Measurements from ENCODE around the gene SLC7A7. TPM values are rescaled to one million over a fixed set of nuclear protein-coding genes. Genes with fewer than 3 reads are reported as not detected.
"Not testable (repeated sequence)": the region's sequence is repeated elsewhere in the genome, so short reads cannot be mapped to it uniquely, and the experiment has no call there.

SLC7A7 gene
- total RNA-seq, 1 experiment from 2014 or later: 5.9 TPM

- Histone ChIP-seq H3K4me2 (no peak overlapping the region), H3K9me3 (ENCODE audit: insufficient read depth, low read depth) (no peaks in the 10 kb centered on the region), H3K36me3 (ENCODE audit: low read depth) (no peaks in the 10 kb centered on the region), H3K27ac (no peak overlapping the region), H3K4me1 (replicated peaks; ENCODE audit: insufficient read depth) (no peaks in the 10 kb centered on the region), H3K4me3 (no peak overlapping the region), H3K27me3 (ENCODE audit: insufficient read depth, low read depth) (no peaks in the 10 kb centered on the region), H2AFZ (no peak overlapping the region), H3K79me2 (ENCODE audit: low read depth) (no peaks in the 10 kb centered on the region), H3F3A (ENCODE audit: insufficient read depth, low read depth) (no peaks in the 10 kb centered on the region), H3K9me2 (ENCODE audit: insufficient read depth) (no peaks in the 10 kb centered on the region), H4K20me1 (ENCODE audit: insufficient read depth) (no peaks in the 10 kb centered on the region)
- CTCF ChIA-PET: no interaction called here
- POLR2A ChIA-PET (ENCODE audit: unreplicated experiment): no interaction called here
- no TSS peak for BruUV-seq (replicated peaks)
- no peak for TF ChIP-seq EZH2 (IDR thresholded peaks at IDR 0.05; ENCODE audit: low read depth)
- TF ChIP-seq CTCF (conservative IDR thresholded peaks at IDR 0.05): no peak
- no peak for DNase-seq
- intact Hi-C loops (cut with micrococcal nuclease; ENCODE audit: unreplicated experiment): no loop called here
These were observed 78.2 kb downstream of the SLC7A7 start for GRCh38 chr14:22737052-22737451.

GRCh38 chr14:22736384-22736783, 78.9 kb downstream of the SLC7A7 start:
- H3K9me2 ChIP-seq (ENCODE audit: insufficient read depth); CTCF ChIA-PET; H3K4me2 ChIP-seq; H3K4me1 ChIP-seq (replicated peaks; ENCODE audit: insufficient read depth); H3K27me3 ChIP-seq (ENCODE audit: insufficient read depth, low read depth); H3K4me3 ChIP-seq; H4K20me1 ChIP-seq (ENCODE audit: insufficient read depth); H3F3A ChIP-seq (ENCODE audit: insufficient read depth, low read depth); BruUV-seq (replicated peaks); DNase-seq; intact Hi-C loops (cut with micrococcal nuclease; ENCODE audit: unreplicated experiment); H3K36me3 ChIP-seq (ENCODE audit: low read depth); H3K27ac ChIP-seq; POLR2A ChIA-PET (ENCODE audit: unreplicated experiment); H2AFZ ChIP-seq; H3K9me3 ChIP-seq (ENCODE audit: insufficient read depth, low read depth); H3K79me2 ChIP-seq (ENCODE audit: low read depth): not testable (repeated sequence)

GRCh38 chr14:22735096-22735495, 80.1 kb downstream of the SLC7A7 start:
- Histone ChIP-seq H3K4me3 (no peak overlapping the region), H3K79me2 (ENCODE audit: low read depth) (no peaks in the 10 kb centered on the region), H2AFZ (no peak overlapping the region), H4K20me1 (ENCODE audit: insufficient read depth) (no peaks in the 10 kb centered on the region), H3K9me3 (ENCODE audit: insufficient read depth, low read depth) (no peaks in the 10 kb centered on the region), H3K27me3 (ENCODE audit: insufficient read depth, low read depth) (no peaks in the 10 kb centered on the region), H3K27ac (no peak overlapping the region), H3K4me1 (replicated peaks; ENCODE audit: insufficient read depth) (no peaks in the 10 kb centered on the region), H3K36me3 (ENCODE audit: low read depth) (no peaks in the 10 kb centered on the region), H3F3A (ENCODE audit: insufficient read depth, low read depth) (no peaks in the 10 kb centered on the region), H3K4me2 (no peak overlapping the region), H3K9me2 (ENCODE audit: insufficient read depth) (no peaks in the 10 kb centered on the region)
- POLR2A ChIA-PET (ENCODE audit: unreplicated experiment): no interaction called here
- CTCF ChIA-PET: no interaction called here
- no TSS peak for BruUV-seq (replicated peaks)
- TF ChIP-seq EZH2 (IDR thresholded peaks at IDR 0.05; ENCODE audit: low read depth): no peak
- TF ChIP-seq CTCF (conservative IDR thresholded peaks at IDR 0.05): no peak
- no peak for DNase-seq
- intact Hi-C loops (cut with micrococcal nuclease; ENCODE audit: unreplicated experiment): no loop called here

GRCh38 chr14:22733829-22734228, 81.4 kb downstream of the SLC7A7 start:
- no peak overlapping the region for H3K4me2 ChIP-seq
- DNase-seq: no peak
- no peaks in the 10 kb centered on the region for H3K79me2 ChIP-seq (ENCODE audit: low read depth)
- no peaks in the 10 kb centered on the region for H3F3A ChIP-seq (ENCODE audit: insufficient read depth, low read depth)
- TF ChIP-seq CTCF (conservative IDR thresholded peaks at IDR 0.05) (no peak), EZH2 (IDR thresholded peaks at IDR 0.05; ENCODE audit: low read depth) (no peak)
- no peak overlapping the region for H3K27ac ChIP-seq
- no TSS peak for BruUV-seq (replicated peaks)
- POLR2A ChIA-PET (ENCODE audit: unreplicated experiment): no interaction called here
- H4K20me1 ChIP-seq (ENCODE audit: insufficient read depth): no peaks in the 10 kb centered on the region
- no peak overlapping the region for H2AFZ ChIP-seq
- H3K9me3 ChIP-seq (ENCODE audit: insufficient read depth, low read depth): no peaks in the 10 kb centered on the region
- CTCF ChIA-PET: interaction anchor here (0.5 kb wide), 1 partner anchor 77 kb away, joined by 3 read pairs; no protein-coding TSS in a partner anchor
- no peaks in the 10 kb centered on the region for H3K9me2 ChIP-seq (ENCODE audit: insufficient read depth)
- no peak overlapping the region for H3K4me3 ChIP-seq
- H3K36me3 ChIP-seq (ENCODE audit: low read depth): no peaks in the 10 kb centered on the region
- intact Hi-C loops (cut with micrococcal nuclease; ENCODE audit: unreplicated experiment): no loop called here
- H3K4me1 ChIP-seq (replicated peaks; ENCODE audit: insufficient read depth): no peaks in the 10 kb centered on the region
- no peaks in the 10 kb centered on the region for H3K27me3 ChIP-seq (ENCODE audit: insufficient read depth, low read depth)

- H3K36me3 ChIP-seq (ENCODE audit: low read depth); H3K4me3 ChIP-seq; H3K4me2 ChIP-seq; DNase-seq; BruUV-seq (replicated peaks); H3K4me1 ChIP-seq (replicated peaks; ENCODE audit: insufficient read depth); H3K9me2 ChIP-seq (ENCODE audit: insufficient read depth); H3K27ac ChIP-seq; H3K9me3 ChIP-seq (ENCODE audit: insufficient read depth, low read depth); H3F3A ChIP-seq (ENCODE audit: insufficient read depth, low read depth); intact Hi-C loops (cut with micrococcal nuclease; ENCODE audit: unreplicated experiment); H2AFZ ChIP-seq; H3K79me2 ChIP-seq (ENCODE audit: low read depth); CTCF ChIA-PET; H3K27me3 ChIP-seq (ENCODE audit: insufficient read depth, low read depth); H4K20me1 ChIP-seq (ENCODE audit: insufficient read depth); POLR2A ChIA-PET (ENCODE audit: unreplicated experiment): not testable (repeated sequence)
These were observed 83.2 kb downstream of the SLC7A7 start for GRCh38 chr14:22732062-22732461.

Measured in PC-9 (cell line).